Esophagus squamous epithelium (tissue), 4 donors: Measurements from ENCODE around the gene SP4.

Source experiments
- POLR2A ChIP-seq, 4 donors: fragments of 450-650 bp; IDR thresholded peaks; one replicate each; pipeline ENCODE4 v1.6.1; 2017; ENCODE audit warnings: antibody characterized with exemption in 4 of 4, mild to moderate bottlenecking in 4 of 4, moderate library complexity in 3 of 4
- TF ChIP-seq, protein P1 (sequence below), 6 experiments: fragments of 450-650 bp in 4 of 6; fragments of 200-600 bp in 2 of 6; sonication (generic) in 2 of 6; IDR thresholded peaks; one replicate each; pipeline ENCODE4 v1.5.1; 2016 to 2019; ENCODE audit warnings: antibody characterized with exemption in 6 of 6, mild to moderate bottlenecking in 4 of 6, moderate library complexity in 4 of 6

- no peak for TF ChIP-seq POLR2A (IDR thresholded peaks at IDR 0.05)
- TF ChIP-seq, protein P1, sequence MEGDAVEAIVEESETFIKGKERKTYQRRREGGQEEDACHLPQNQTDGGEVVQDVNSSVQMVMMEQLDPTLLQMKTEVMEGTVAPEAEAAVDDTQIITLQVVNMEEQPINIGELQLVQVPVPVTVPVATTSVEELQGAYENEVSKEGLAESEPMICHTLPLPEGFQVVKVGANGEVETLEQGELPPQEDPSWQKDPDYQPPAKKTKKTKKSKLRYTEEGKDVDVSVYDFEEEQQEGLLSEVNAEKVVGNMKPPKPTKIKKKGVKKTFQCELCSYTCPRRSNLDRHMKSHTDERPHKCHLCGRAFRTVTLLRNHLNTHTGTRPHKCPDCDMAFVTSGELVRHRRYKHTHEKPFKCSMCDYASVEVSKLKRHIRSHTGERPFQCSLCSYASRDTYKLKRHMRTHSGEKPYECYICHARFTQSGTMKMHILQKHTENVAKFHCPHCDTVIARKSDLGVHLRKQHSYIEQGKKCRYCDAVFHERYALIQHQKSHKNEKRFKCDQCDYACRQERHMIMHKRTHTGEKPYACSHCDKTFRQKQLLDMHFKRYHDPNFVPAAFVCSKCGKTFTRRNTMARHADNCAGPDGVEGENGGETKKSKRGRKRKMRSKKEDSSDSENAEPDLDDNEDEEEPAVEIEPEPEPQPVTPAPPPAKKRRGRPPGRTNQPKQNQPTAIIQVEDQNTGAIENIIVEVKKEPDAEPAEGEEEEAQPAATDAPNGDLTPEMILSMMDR (IDR thresholded peaks at IDR 0.05): no peak
Measured at GRCh38 chr7:21417647-21418046, 10.2 kb upstream of the SP4 start.
